Heart right ventricle (tissue), 16 donors: ENCODE data around the gene WDFY4. TPM values are rescaled to one million over a fixed set of nuclear protein-coding genes. Genes with fewer than 3 reads are reported as not detected.

Experiments
- ATAC-seq, 8 donors: fragments of 200-7000 bp; cut with Tn5 transposase; one replicate each; pipeline ENCODE4 v1.9.1; 2020; ENCODE audit warnings: mild to moderate bottlenecking in 8 of 8, moderate library complexity in 8 of 8, moderate number of reproducible peaks in 1 of 8
- DNase-seq, 2 donors: peaks; one replicate each; pipeline ENCODE4 v3.0.0-alpha.2; 2020
- H3K27ac ChIP-seq, 10 donors: fragments of 200-600 bp; sonication (generic) in 2 of 10; one replicate each; pipeline versions ENCODE4 v1.5.0 to v1.8.0; 2020 to 2022; ENCODE audit warnings: mild to moderate bottlenecking in 3 of 10
- H3K27me3 ChIP-seq, 7 donors: fragments of 200-600 bp; one replicate each; pipeline ENCODE4 v1.8.0; 2021 to 2022; ENCODE audit warnings: mild to moderate bottlenecking in 2 of 7
- H3K36me3 ChIP-seq, 9 donors: fragments of 200-600 bp; sonication (generic) in 1 of 9; one replicate each; pipeline versions ENCODE4 v1.5.0 to v1.8.0; 2020 to 2022; ENCODE audit warnings: mild to moderate bottlenecking in 2 of 9
- H3K4me1 ChIP-seq, 9 donors: fragments of 200-600 bp; sonication (generic) in 1 of 9; one replicate each; pipeline versions ENCODE4 v1.5.0 to v1.8.0; 2020 to 2022; ENCODE audit warnings: mild to moderate bottlenecking in 4 of 9
- H3K4me3 ChIP-seq, 10 donors: fragments of 200-600 bp; sonication (generic) in 2 of 10; one replicate each; pipeline versions ENCODE4 v1.5.0 to v1.8.0; 2020 to 2022; ENCODE audit warnings: mild to moderate bottlenecking in 7 of 10, moderate library complexity in 2 of 10
- H3K9me3 ChIP-seq, 11 donors: fragments of 200-600 bp in 10 of 11; sonication (generic) in 2 of 11; one replicate each; pipeline versions ENCODE4 v1.5.0 to v1.8.0; 2013 to 2022; ENCODE audit warnings: mild to moderate bottlenecking in 2 of 11, control low read depth in 1 of 11, moderate library complexity in 1 of 11
- WGBS, 2 donors: extraction: QIAGEN DNeasy Blood & Tissue Kit; methylation state at CpG; one replicate each; pipeline ENCODE4 v1.1.7; 2013; ENCODE audit warnings: inconsistent platforms in 1 of 2; 5-methylcytosine and 5-hydroxymethylcytosine counted together
- intact Hi-C, 10 donors: fragments of 100-400 bp; cut with DNase I; formaldehyde crosslinking; loops; one replicate each; pipeline versions ENCODE4 v1.11.1 to v1.14.2; 2022
- polyA plus RNA-seq, 2 donors: library from polyadenylated mRNA; stranded (reverse); fragments of 200-250 nt; gene quantifications; one replicate each; pipeline ENCODE4 v1.2.3, GENCODE V29; 2013
- total RNA-seq, 10 donors: library from RNA; stranded (reverse); fragmentation: NEBNext Ultra II Directional in 3 of 10; extraction: Animal tissue kit (Norgen Biotek cat#: 25700) in 3 of 10; gene quantifications; one replicate each; pipeline versions ENCODE4 v1.2.1 to v1.2.4, GENCODE V29; 2021 to 2023
- TF ChIP-seq, protein P1 (sequence below), 9 donors: fragments of 200-600 bp; sonication (generic) in 2 of 9; IDR thresholded peaks; one replicate each; pipeline versions ENCODE4 v1.5.0 to v1.8.0; 2021 to 2022; ENCODE audit warnings: antibody characterized with exemption in 9 of 9, mild to moderate bottlenecking in 5 of 9, moderate library complexity in 1 of 9
- donor health status: Arrhythmogenic right ventricular cardiomyopathy.
- donor health status: ischemic (EF 13 %, LVEDD 7.1; RV severe dilation, severe dysfunction).
- donor health status: healthy with polysubstance abuse.
- donor health status: DM: no; HTN: yes; CAD: no.
- donor health status: DM: no; HTN: no; CAD: no.
- donor health status: ischemic (EF 25% LVEDD 6.9; RV normal size, moderate dysfunction).
- donor health status: ischemic (EF 25% LVEDD 5.7; RV mildly dilated, moderate dysfunction).
- donor health status: healthy.
- donor health status: DM: yes; HTN: yes; CAD: no.
- donor health status: Ischemic cardiomyopathy.
- donor health status: ischemic (EF 35%, LVEDD 5.7; RV mildly dilated, moderate dysfunction).
- donor health status: nonischemic (EF 11% LVEDD 7.7; RV severe dilation, severe dysfunction).
- donor health status: DM: yes; HTN: yes; CAD: no.
- donor health status: PGD.
- donor health status: ischemic (EF 29% LVEDD 5.4; RV normal size, mild dysfunction).
- donor health status: nonischemic (EF 23%, LVEDD 6.1; RV moderate dilation, normal function).

The WDFY4 gene
- total and polyA plus RNA-seq, 12 donors: 0.59 to 7.4 (median 0.92) TPM

DNA sequence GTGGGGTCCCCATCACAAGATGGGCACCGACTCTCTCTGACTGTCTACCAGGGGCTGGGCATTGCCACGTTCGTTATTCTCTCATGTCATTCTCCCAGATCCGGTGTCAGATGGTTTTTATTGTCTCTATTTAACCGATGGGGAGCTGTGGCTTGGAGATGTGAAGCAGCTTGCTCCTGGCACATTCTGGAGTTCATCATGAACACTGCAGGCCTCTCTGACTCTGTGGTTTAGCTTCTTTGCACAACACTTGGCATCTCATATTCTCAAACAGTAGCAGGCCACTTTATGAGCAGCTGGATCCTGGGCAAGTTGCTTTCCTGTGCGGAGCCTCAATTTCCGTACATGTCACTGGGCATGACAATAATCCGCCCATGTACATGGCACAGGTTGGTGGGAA, 135.1 kb downstream of the WDFY4 start:
- no peak overlapping the region for H3K27ac ChIP-seq
- ATAC-seq (no peak), DNase-seq (no peak)
- no peaks in the 10 kb centered on the region for H3K9me3 ChIP-seq
- H3K36me3 ChIP-seq: peaks cover 0 to 17% (median 0%) of the 10 kb centered on the region in 9 donors
- 93 to 96% methylated on average over 8 of the region's 8 CpGs for WGBS, 2 donors
- H3K4me1 ChIP-seq: no peaks in the 10 kb centered on the region
- H3K4me3 ChIP-seq: no peak overlapping the region
- intact Hi-C loops: no loop called here
- TF ChIP-seq, protein P1, sequence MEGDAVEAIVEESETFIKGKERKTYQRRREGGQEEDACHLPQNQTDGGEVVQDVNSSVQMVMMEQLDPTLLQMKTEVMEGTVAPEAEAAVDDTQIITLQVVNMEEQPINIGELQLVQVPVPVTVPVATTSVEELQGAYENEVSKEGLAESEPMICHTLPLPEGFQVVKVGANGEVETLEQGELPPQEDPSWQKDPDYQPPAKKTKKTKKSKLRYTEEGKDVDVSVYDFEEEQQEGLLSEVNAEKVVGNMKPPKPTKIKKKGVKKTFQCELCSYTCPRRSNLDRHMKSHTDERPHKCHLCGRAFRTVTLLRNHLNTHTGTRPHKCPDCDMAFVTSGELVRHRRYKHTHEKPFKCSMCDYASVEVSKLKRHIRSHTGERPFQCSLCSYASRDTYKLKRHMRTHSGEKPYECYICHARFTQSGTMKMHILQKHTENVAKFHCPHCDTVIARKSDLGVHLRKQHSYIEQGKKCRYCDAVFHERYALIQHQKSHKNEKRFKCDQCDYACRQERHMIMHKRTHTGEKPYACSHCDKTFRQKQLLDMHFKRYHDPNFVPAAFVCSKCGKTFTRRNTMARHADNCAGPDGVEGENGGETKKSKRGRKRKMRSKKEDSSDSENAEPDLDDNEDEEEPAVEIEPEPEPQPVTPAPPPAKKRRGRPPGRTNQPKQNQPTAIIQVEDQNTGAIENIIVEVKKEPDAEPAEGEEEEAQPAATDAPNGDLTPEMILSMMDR (IDR thresholded peaks at IDR 0.05): no peak
- no peaks in the 10 kb centered on the region for H3K27me3 ChIP-seq

DNA sequence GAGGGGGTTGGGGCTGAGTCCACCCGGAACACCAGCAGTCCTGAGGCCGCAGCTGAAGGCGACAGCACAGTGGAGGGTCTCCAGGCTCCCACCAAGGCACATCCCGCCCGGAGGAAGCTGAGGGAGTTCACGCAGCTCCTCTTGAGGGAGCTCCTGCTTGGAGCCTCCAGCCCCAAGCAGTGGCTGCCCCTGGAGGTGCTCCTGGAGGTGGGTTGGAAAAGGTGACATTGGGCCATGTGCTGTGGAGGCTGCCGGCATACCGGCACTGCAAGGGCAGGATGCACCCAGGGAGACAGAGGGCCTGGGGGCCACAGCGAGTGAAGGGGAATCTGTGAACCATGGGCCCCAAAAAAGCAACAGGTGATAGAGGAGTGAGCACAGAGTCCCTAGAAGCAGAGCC, 135.6 kb downstream of the WDFY4 start:
- 96 to 97% methylated on average over 9 of the region's 9 CpGs for WGBS, 2 donors

DNA sequence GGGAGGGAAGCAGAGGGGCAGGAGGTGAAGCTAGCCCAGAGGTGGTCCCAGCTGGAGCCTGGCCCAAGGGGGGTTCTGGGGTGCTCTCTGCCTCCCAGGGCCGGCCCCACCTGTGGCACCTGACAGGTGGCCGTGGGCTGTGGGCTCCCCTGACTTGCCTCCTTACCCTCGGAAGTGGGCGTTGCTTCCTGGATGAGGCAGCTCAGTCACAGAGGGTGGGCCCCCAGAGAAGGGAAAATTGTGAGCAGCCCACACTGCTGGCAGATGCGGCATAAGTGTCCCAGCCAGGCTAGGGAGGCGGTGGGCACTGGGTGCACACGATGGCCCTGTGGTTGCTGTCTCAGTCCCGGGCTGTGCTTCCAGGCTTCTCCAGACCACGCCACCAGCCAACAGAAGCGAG, 136.0 kb downstream of the WDFY4 start:
- Histone ChIP-seq H3K36me3 (peaks cover 0 to 17% (median 0%) of the 10 kb centered on the region in 9 donors), H3K9me3 (no peaks in the 10 kb centered on the region), H3K4me1 (no peaks in the 10 kb centered on the region), H3K4me3 (no peak overlapping the region), H3K27me3 (no peaks in the 10 kb centered on the region), H3K27ac (no peak overlapping the region)
- DNase-seq (no peak), ATAC-seq (peak in 1 of 8 donors; percentile 10)
- intact Hi-C loops: no loop called here
- TF ChIP-seq, protein P1 (IDR thresholded peaks at IDR 0.05): no peak
- 86 to 93% methylated on average over 10 of the region's 10 CpGs for WGBS, 2 donors

More for the DNA sequence above, 135.6 kb downstream of the WDFY4 start:
- intact Hi-C loops: no loop called here
- DNase-seq (no peak), ATAC-seq (no peak)
- H3K4me1 ChIP-seq: no peaks in the 10 kb centered on the region
- H3K9me3 ChIP-seq: no peaks in the 10 kb centered on the region
- TF ChIP-seq, protein P1 (IDR thresholded peaks at IDR 0.05): no peak
- peaks cover 0 to 17% (median 0%) of the 10 kb centered on the region in 9 donors for H3K36me3 ChIP-seq
- no peak overlapping the region for H3K4me3 ChIP-seq
- H3K27me3 ChIP-seq: no peaks in the 10 kb centered on the region
- no peak overlapping the region for H3K27ac ChIP-seq

DNA sequence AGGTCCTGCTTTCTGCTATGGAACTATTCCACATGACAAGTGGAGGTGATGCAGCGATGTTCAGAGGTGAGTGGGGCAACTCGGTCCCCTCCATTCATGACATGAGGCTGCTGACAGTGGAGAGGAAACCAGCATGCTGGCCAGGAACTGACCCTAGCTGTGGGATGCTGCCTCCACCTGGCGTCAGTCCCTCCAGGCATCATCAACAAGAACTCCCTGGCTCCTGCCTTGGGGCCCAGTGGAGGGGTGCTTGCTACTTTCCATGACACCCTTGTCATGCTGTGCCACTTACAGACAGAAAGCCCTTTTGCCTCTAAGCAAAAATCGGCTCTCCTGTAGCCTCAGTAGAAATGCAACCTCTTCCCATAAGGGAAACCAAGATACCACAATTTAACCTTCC, 136.4 kb downstream of the WDFY4 start:
- 80 to 83% methylated on average over 4 of the region's 4 CpGs for WGBS, 2 donors
- H3K4me3 ChIP-seq: no peak overlapping the region
- ATAC-seq (no peak), DNase-seq (no peak)
- TF ChIP-seq, protein P1 (IDR thresholded peaks at IDR 0.05): peak in 2 of 9 donors; percentile 8 to 18
- no peaks in the 10 kb centered on the region for H3K9me3 ChIP-seq
- H3K36me3 ChIP-seq: peaks cover 0 to 17% (median 0%) of the 10 kb centered on the region in 9 donors
- H3K27me3 ChIP-seq: no peaks in the 10 kb centered on the region
- no peaks in the 10 kb centered on the region for H3K4me1 ChIP-seq
- intact Hi-C loops: no loop called here
- H3K27ac ChIP-seq: no peak overlapping the region
